Measurements from ENCODE around the gene ACTN3. TPM values are rescaled to one million over a fixed set of nuclear protein-coding genes. Genes with fewer than 3 reads are reported as not detected.

ACTN3 gene
- total and polyA plus RNA-seq, 2 experiments from 2014 or later, result 6.3 to 7.3 TPM

GRCh38 chr11:66607126-66607834, 60.6 kb downstream of the ACTN3 start:
- H3K4me1 Mint-ChIP-seq, result no peaks in the 10 kb centered on the region
- no peaks in the 10 kb centered on the region for H4K20me1 ChIP-seq (replicated peaks; ENCODE audit: insufficient read depth)
- DNase-seq (ENCODE audit: low spot score), result no peak
- no peaks in the 10 kb centered on the region for H3K27me3 ChIP-seq (ENCODE audit: insufficient read depth)
- no peak for ATAC-seq
- H2AFZ ChIP-seq, result no peak overlapping the region
- no peaks in the 10 kb centered on the region for H3K9me2 ChIP-seq (ENCODE audit: insufficient read depth)
- no peak overlapping the region for H3K4me3 Mint-ChIP-seq
- no peaks in the 10 kb centered on the region for H3K36me3 ChIP-seq (ENCODE audit: insufficient read depth)
- H3K4me2 ChIP-seq, result no peak overlapping the region
- H3F3A ChIP-seq (replicated peaks; ENCODE audit: low read depth), result no peaks in the 10 kb centered on the region
- H3K27me3 Mint-ChIP-seq (ENCODE audit: insufficient read depth, low read depth, poor library complexity), result peaks cover 1% of the 10 kb centered on the region
- H3K27ac Mint-ChIP-seq, result no peak overlapping the region; the same call in 1 of the 2 replicates
- no peak overlapping the region for H3K27ac ChIP-seq (ENCODE audit: low read depth)
- no peak overlapping the region for H3K4me3 ChIP-seq
- no peak for TF ChIP-seq ZNF114 (CRISPR knock-in tag; IDR thresholded peaks at IDR 0.05)
- TF ChIP-seq NANOG (IDR thresholded peaks at IDR 0.05; ENCODE audit: borderline replicate concordance), result no peak
- TF ChIP-seq ETS1 (IDR thresholded peaks at IDR 0.05), result no peak
- no peak for TF ChIP-seq CREB1 (CRISPR knock-in tag; IDR thresholded peaks at IDR 0.05; ENCODE audit: low read depth)
- TF ChIP-seq CTCF (conservative IDR thresholded peaks at IDR 0.05; ENCODE audit: low read depth in 2 of 2), result no peak
- H3K36me3 Mint-ChIP-seq (ENCODE audit: low read depth), result peaks cover 20% of the 10 kb centered on the region; the same call in 2 of the 3 replicates
- no peaks in the 10 kb centered on the region for H3K79me2 ChIP-seq (replicated peaks; ENCODE audit: insufficient read depth)
- no peaks in the 10 kb centered on the region for H3K4me1 ChIP-seq (ENCODE audit: insufficient read depth)
- no peaks in the 10 kb centered on the region for H3K9me3 Mint-ChIP-seq

- peaks cover 2% of the 10 kb centered on the region; the same call in 1 of the 2 replicates for H3F3A ChIP-seq (replicated peaks; ENCODE audit: low read depth)
- H4K20me1 ChIP-seq (replicated peaks; ENCODE audit: insufficient read depth), result no peaks in the 10 kb centered on the region
- H3K4me3 Mint-ChIP-seq, result no peak overlapping the region
- H3K27ac Mint-ChIP-seq, result no peak overlapping the region
- H3K4me2 ChIP-seq, result no peak overlapping the region
- no peak overlapping the region for H2AFZ ChIP-seq
- no peak overlapping the region for H3K4me3 ChIP-seq
- no peak for DNase-seq (ENCODE audit: low spot score)
- H3K36me3 ChIP-seq (ENCODE audit: insufficient read depth), result no peaks in the 10 kb centered on the region
- no peak for ATAC-seq
- H3K79me2 ChIP-seq (replicated peaks; ENCODE audit: insufficient read depth), result 0 out of 2 replicates have a peak, but pooled peaks cover 3% of the 10 kb centered on the region
- peaks cover 2% of the 10 kb centered on the region for H3K27me3 Mint-ChIP-seq (ENCODE audit: insufficient read depth, low read depth, poor library complexity)
- no peak overlapping the region for H3K27ac ChIP-seq (ENCODE audit: low read depth)
- peaks cover 11% of the 10 kb centered on the region; the same call in 2 of the 3 replicates for H3K36me3 Mint-ChIP-seq (ENCODE audit: low read depth)
- no peaks in the 10 kb centered on the region for H3K27me3 ChIP-seq (ENCODE audit: insufficient read depth)
- no peaks in the 10 kb centered on the region for H3K4me1 ChIP-seq (ENCODE audit: insufficient read depth)
- H3K4me1 Mint-ChIP-seq, result no peaks in the 10 kb centered on the region
- no peaks in the 10 kb centered on the region for H3K9me3 Mint-ChIP-seq
- no peaks in the 10 kb centered on the region for H3K9me2 ChIP-seq (ENCODE audit: insufficient read depth)
- TF ChIP-seq EZH2phosphoT487 (IDR thresholded peaks at IDR 0.05; ENCODE audit: unreplicated experiment), result no peak
- TF ChIP-seq STAT1 (IDR thresholded peaks at IDR 0.05; ENCODE audit: unreplicated experiment), result no peak
- no peak for TF ChIP-seq ZNF462 (CRISPR knock-in tag; IDR thresholded peaks at IDR 0.05)
- no peak for TF ChIP-seq NANOG (IDR thresholded peaks at IDR 0.05; ENCODE audit: borderline replicate concordance)
- no peak for TF ChIP-seq ZNF331 (CRISPR knock-in tag; IDR thresholded peaks at IDR 0.05; ENCODE audit: low read depth)
Observed at GRCh38 chr11:66609721-66610617, 63.3 kb downstream of the ACTN3 start.

Measured in GM23338 (cell line).